ENCODE measurements around the gene TMEM69. TPM values are rescaled to one million over a fixed set of nuclear protein-coding genes. Genes with fewer than 3 reads are reported as not detected.

TMEM69 gene
- total and polyA plus RNA-seq, 2 experiments from 2014 or later = 59.7 to 62.4 TPM

DNA sequence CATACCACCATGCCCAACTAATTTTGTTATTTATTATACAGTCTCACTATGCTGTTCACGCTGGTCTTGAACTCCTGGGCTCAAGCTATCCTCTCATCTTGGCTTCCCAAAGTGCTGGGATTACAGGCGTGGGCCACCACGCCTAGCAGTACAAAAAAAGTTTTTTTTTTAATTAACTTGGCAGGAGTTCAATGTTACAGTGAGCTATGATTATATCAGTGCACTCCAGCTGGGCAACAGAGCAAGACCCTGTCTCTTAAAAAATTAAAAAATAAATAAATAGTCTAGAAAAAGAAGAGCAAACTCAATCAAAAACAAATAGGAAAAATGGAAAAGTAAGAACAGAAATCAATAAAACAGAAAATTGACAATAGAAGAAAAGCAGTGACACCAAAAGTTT is 25.7 kb downstream of the TMEM69 start (continued):
- TF ChIP-seq, protein P1, sequence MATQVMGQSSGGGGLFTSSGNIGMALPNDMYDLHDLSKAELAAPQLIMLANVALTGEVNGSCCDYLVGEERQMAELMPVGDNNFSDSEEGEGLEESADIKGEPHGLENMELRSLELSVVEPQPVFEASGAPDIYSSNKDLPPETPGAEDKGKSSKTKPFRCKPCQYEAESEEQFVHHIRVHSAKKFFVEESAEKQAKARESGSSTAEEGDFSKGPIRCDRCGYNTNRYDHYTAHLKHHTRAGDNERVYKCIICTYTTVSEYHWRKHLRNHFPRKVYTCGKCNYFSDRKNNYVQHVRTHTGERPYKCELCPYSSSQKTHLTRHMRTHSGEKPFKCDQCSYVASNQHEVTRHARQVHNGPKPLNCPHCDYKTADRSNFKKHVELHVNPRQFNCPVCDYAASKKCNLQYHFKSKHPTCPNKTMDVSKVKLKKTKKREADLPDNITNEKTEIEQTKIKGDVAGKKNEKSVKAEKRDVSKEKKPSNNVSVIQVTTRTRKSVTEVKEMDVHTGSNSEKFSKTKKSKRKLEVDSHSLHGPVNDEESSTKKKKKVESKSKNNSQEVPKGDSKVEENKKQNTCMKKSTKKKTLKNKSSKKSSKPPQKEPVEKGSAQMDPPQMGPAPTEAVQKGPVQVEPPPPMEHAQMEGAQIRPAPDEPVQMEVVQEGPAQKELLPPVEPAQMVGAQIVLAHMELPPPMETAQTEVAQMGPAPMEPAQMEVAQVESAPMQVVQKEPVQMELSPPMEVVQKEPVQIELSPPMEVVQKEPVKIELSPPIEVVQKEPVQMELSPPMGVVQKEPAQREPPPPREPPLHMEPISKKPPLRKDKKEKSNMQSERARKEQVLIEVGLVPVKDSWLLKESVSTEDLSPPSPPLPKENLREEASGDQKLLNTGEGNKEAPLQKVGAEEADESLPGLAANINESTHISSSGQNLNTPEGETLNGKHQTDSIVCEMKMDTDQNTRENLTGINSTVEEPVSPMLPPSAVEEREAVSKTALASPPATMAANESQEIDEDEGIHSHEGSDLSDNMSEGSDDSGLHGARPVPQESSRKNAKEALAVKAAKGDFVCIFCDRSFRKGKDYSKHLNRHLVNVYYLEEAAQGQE (IDR thresholded peaks at IDR 0.05; ENCODE audit: unreplicated experiment) = no peak

DNA sequence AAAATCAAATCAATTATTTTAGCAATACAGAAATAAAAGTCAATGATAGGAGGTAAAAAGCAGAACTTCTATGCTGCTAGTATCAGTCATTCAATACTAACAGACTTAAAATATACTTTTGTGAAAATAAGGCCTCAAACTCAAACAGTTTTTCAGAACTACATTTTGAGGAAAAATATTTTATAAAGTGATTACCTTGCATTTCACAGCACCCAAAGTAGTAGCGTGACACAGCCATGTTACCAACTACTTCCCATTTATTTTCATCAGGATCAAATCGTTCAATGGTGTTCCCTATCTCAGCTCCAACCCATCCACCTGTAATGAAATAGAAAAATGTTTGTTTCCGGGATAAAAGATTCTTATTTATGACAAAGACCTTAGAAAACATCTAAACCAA is 28.7 kb downstream of the TMEM69 start:
- H2AFZ ChIP-seq = no peak overlapping the region
- Mint-ChIP-seq H3K4me1 (no peaks in the 10 kb centered on the region), H3K27ac (no peak overlapping the region), H3K27me3 (ENCODE audit: insufficient read depth, low read depth, poor library complexity) (peaks cover 1% of the 10 kb centered on the region), H3K36me3 (ENCODE audit: low read depth) (0 out of 3 replicates have a peak, but pooled peaks cover 2% of the 10 kb centered on the region), H3K4me3 (no peak overlapping the region), H3K9me3 (no peaks in the 10 kb centered on the region)
- no peak overlapping the region for H3K4me2 ChIP-seq
- no peaks in the 10 kb centered on the region for H3K27me3 ChIP-seq (ENCODE audit: insufficient read depth)
- DNase-seq (ENCODE audit: low spot score) = no peak
- no peaks in the 10 kb centered on the region for H4K20me1 ChIP-seq (replicated peaks; ENCODE audit: insufficient read depth)
- H3K4me3 ChIP-seq = no peak overlapping the region
- H3K27ac ChIP-seq (ENCODE audit: low read depth) = no peak overlapping the region
- no peaks in the 10 kb centered on the region for H3K4me1 ChIP-seq (ENCODE audit: insufficient read depth)
- H3F3A ChIP-seq (replicated peaks; ENCODE audit: low read depth) = no peaks in the 10 kb centered on the region
- H3K9me2 ChIP-seq (ENCODE audit: insufficient read depth) = no peaks in the 10 kb centered on the region
- ATAC-seq = no peak
- H3K36me3 ChIP-seq (ENCODE audit: insufficient read depth) = no peaks in the 10 kb centered on the region
- no peaks in the 10 kb centered on the region for H3K79me2 ChIP-seq (replicated peaks; ENCODE audit: insufficient read depth)
- TF ChIP-seq, protein P2, sequence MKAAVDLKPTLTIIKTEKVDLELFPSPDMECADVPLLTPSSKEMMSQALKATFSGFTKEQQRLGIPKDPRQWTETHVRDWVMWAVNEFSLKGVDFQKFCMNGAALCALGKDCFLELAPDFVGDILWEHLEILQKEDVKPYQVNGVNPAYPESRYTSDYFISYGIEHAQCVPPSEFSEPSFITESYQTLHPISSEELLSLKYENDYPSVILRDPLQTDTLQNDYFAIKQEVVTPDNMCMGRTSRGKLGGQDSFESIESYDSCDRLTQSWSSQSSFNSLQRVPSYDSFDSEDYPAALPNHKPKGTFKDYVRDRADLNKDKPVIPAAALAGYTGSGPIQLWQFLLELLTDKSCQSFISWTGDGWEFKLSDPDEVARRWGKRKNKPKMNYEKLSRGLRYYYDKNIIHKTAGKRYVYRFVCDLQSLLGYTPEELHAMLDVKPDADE (IDR thresholded peaks at IDR 0.05) = no peak
- TF ChIP-seq EZH2 (IDR thresholded peaks at IDR 0.05; ENCODE audit: low read depth, unreplicated experiment) (no peak), ZNF331 (CRISPR knock-in tag; IDR thresholded peaks at IDR 0.05; ENCODE audit: low read depth) (no peak), POLR2AphosphoS5 (IDR thresholded peaks at IDR 0.05; ENCODE audit: low read depth) (no peak), CREB1 (CRISPR knock-in tag; IDR thresholded peaks at IDR 0.05; ENCODE audit: low read depth) (no peak), EZH2phosphoT487 (IDR thresholded peaks at IDR 0.05; ENCODE audit: unreplicated experiment) (no peak), NANOG (IDR thresholded peaks at IDR 0.05; ENCODE audit: borderline replicate concordance) (no peak)
- TF ChIP-seq, protein P3, sequence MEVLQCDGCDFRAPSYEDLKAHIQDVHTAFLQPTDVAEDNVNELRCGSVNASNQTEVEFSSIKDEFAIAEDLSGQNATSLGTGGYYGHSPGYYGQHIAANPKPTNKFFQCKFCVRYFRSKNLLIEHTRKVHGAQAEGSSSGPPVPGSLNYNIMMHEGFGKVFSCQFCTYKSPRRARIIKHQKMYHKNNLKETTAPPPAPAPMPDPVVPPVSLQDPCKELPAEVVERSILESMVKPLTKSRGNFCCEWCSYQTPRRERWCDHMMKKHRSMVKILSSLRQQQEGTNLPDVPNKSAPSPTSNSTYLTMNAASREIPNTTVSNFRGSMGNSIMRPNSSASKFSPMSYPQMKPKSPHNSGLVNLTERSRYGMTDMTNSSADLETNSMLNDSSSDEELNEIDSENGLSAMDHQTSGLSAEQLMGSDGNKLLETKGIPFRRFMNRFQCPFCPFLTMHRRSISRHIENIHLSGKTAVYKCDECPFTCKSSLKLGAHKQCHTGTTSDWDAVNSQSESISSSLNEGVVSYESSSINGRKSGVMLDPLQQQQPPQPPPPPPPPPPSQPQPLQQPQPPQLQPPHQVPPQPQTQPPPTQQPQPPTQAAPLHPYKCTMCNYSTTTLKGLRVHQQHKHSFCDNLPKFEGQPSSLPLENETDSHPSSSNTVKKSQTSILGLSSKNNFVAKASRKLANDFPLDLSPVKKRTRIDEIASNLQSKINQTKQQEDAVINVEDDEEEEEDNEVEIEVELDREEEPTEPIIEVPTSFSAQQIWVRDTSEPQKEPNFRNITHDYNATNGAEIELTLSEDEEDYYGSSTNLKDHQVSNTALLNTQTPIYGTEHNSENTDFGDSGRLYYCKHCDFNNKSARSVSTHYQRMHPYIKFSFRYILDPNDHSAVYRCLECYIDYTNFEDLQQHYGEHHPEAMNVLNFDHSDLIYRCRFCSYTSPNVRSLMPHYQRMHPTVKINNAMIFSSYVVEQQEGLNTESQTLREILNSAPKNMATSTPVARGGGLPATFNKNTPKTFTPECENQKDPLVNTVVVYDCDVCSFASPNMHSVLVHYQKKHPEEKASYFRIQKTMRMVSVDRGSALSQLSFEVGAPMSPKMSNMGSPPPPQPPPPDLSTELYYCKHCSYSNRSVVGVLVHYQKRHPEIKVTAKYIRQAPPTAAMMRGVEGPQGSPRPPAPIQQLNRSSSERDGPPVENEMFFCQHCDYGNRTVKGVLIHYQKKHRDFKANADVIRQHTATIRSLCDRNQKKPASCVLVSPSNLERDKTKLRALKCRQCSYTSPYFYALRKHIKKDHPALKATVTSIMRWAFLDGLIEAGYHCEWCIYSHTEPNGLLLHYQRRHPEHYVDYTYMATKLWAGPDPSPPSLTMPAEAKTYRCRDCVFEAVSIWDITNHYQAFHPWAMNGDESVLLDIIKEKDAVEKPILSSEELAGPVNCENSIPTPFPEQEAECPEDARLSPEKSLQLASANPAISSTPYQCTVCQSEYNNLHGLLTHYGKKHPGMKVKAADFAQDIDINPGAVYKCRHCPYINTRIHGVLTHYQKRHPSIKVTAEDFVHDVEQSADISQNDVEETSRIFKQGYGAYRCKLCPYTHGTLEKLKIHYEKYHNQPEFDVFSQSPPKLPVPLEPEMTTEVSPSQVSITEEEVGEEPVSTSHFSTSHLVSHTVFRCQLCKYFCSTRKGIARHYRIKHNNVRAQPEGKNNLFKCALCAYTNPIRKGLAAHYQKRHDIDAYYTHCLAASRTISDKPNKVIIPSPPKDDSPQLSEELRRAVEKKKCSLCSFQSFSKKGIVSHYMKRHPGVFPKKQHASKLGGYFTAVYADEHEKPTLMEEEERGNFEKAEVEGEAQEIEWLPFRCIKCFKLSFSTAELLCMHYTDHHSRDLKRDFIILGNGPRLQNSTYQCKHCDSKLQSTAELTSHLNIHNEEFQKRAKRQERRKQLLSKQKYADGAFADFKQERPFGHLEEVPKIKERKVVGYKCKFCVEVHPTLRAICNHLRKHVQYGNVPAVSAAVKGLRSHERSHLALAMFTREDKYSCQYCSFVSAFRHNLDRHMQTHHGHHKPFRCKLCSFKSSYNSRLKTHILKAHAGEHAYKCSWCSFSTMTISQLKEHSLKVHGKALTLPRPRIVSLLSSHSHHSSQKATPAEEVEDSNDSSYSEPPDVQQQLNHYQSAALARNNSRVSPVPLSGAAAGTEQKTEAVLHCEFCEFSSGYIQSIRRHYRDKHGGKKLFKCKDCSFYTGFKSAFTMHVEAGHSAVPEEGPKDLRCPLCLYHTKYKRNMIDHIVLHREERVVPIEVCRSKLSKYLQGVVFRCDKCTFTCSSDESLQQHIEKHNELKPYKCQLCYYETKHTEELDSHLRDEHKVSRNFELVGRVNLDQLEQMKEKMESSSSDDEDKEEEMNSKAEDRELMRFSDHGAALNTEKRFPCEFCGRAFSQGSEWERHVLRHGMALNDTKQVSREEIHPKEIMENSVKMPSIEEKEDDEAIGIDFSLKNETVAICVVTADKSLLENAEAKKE (CRISPR knock-in tag; IDR thresholded peaks at IDR 0.05) = no peak
- TF ChIP-seq, protein P1 (IDR thresholded peaks at IDR 0.05; ENCODE audit: unreplicated experiment) = no peak
